Endothelial cell of umbilical vein (primary cell): ENCODE results near the gene ZNF213. TPM values are rescaled to one million over a fixed set of nuclear protein-coding genes. Genes with fewer than 3 reads are reported as not detected.

Experiments used
- BruUV-seq: library from RNA; stranded (reverse); fragments of 400-500 nt; replicated peaks from 2 replicates; lab custom pipeline; 2021; lab: Mats Ljungman, UMichigan
- CTCF ChIA-PET: fragments of 300-600, 350-600 bp; sonication (Branson Sonifier 250); formaldehyde crosslinking; loops from one replicate; lab custom pipeline; 2021; ENCODE audit warnings: antibody characterized with exemption, inconsistent platforms; lab: Charles Lee
- POLR2A ChIA-PET: fragments of 300-600, 350-600 bp; sonication (Branson Sonifier 250); formaldehyde crosslinking; loops from one replicate; lab custom pipeline; 2021; ENCODE audit warnings: antibody characterized with exemption, inconsistent platforms; lab: Charles Lee
- DNase-seq: peaks from one replicate; pipeline ENCODE4 v3.0.0-alpha.2; 2011; ENCODE audit warnings: low read depth, low spot score
- FAIRE-seq: peaks from 2 replicates; lab custom pipeline; 2011; peaks lifted over from hg19 to GRCh38; lab: Jason Lieb, UNC
- H2AFZ ChIP-seq: 2 replicates; pipeline ENCODE4 v1.6.0; 2012; ENCODE audit warnings: low read depth, low read length, control low read depth, inconsistent platforms
- H3K27ac ChIP-seq: 2 replicates; pipeline ENCODE4 v1.5.1; 2011; ENCODE audit warnings: low read depth, mild to moderate bottlenecking, control low read depth, low read length, moderate library complexity; ENCODE audit not compliant: insufficient read depth
- H3K27me3 ChIP-seq, 2 experiments: 2 replicates each; pipeline versions ENCODE4 v1.6.0 to v1.6.1; 2011; ENCODE audit warnings: low read length in 2 of 2, mixed read lengths in 1 of 2; ENCODE audit not compliant: control insufficient read depth in 2 of 2, insufficient read depth in 2 of 2
- H3K36me3 ChIP-seq, 2 experiments: 2 replicates in 1 of 2; 3 replicates in 1 of 2; pipeline ENCODE4 v1.5.1; 2011; ENCODE audit warnings: low read length in 2 of 2, mild to moderate bottlenecking in 1 of 2, moderate library complexity in 1 of 2; ENCODE audit not compliant: control insufficient read depth in 2 of 2, insufficient read depth in 2 of 2; ENCODE audit errors: extremely low read depth in 1 of 2
- H3K4me1 ChIP-seq: 3 replicates; pipeline ENCODE4 v1.5.1; 2011; ENCODE audit warnings: mild to moderate bottlenecking, low read length; ENCODE audit not compliant: control insufficient read depth, insufficient read depth; ENCODE audit errors: extremely low read depth
- H3K4me2 ChIP-seq: 2 replicates; pipeline ENCODE4 v1.6.1; 2011; ENCODE audit warnings: low read length, control low read depth, mixed read lengths; ENCODE audit not compliant: insufficient read depth
- H3K4me3 ChIP-seq, 3 experiments: fragments of 200-600 bp in 1 of 3; sonication (generic), shearing (Covaris generic) in 1 of 3; replicated peaks in 1 of 3; 2 replicates each; pipeline ENCODE4 v1.5.1; 2011 to 2016; ENCODE audit warnings: control low read depth in 3 of 3, low read length in 3 of 3, mild to moderate bottlenecking in 2 of 3, inconsistent platforms in 1 of 3, low read depth in 1 of 3, moderate library complexity in 1 of 3; ENCODE audit not compliant: insufficient read depth in 1 of 3
- H3K79me2 ChIP-seq: 2 replicates; pipeline ENCODE4 v1.6.0; 2012; ENCODE audit warnings: low read length, inconsistent platforms; ENCODE audit not compliant: control insufficient read depth, insufficient read depth
- H3K9ac ChIP-seq: replicated peaks from 2 replicates; pipeline ENCODE3; 2011; ENCODE audit warnings: low read length, control low read depth; ENCODE audit not compliant: insufficient read depth; ENCODE audit errors: extremely low read depth
- H3K9me1 ChIP-seq: replicated peaks from 3 replicates; pipeline ENCODE4 v1.6.0; 2011; ENCODE audit warnings: mild to moderate bottlenecking, low read length; ENCODE audit not compliant: control insufficient read depth, insufficient read depth; ENCODE audit errors: extremely low read depth
- H3K9me3 ChIP-seq: replicated peaks from 2 replicates; pipeline ENCODE4 v1.5.1; 2012; ENCODE audit warnings: low read length, inconsistent platforms; ENCODE audit not compliant: control insufficient read depth, insufficient read depth
- H4K20me1 ChIP-seq: replicated peaks from 2 replicates; pipeline ENCODE3; 2011; ENCODE audit warnings: mild to moderate bottlenecking, low read length; ENCODE audit not compliant: control insufficient read depth, insufficient read depth; ENCODE audit errors: extremely low read depth
- FOS ChIP-seq: IDR thresholded peaks from 2 replicates; pipeline ENCODE4 v1.6.1; 2011; ENCODE audit warnings: mild to moderate bottlenecking, low read length, moderate library complexity, borderline replicate concordance; ENCODE audit not compliant: insufficient read depth
- GATA2 ChIP-seq: IDR thresholded peaks from 2 replicates; pipeline ENCODE4 v1.7.0; 2011; ENCODE audit warnings: low read depth, mild to moderate bottlenecking, moderate library complexity, mixed read lengths, low read length; ENCODE audit not compliant: insufficient read length, insufficient read depth
- POLR2A ChIP-seq: IDR thresholded peaks from 2 replicates; pipeline ENCODE4 v1.6.1; 2012; ENCODE audit warnings: low read depth, mild to moderate bottlenecking, control low read depth, low read length
- dilution Hi-C: fragments of 300-500 bp; cut with MboI; formaldehyde crosslinking; loops from one replicate; pipeline ENCODE4 v1.15.0; 2019; ENCODE audit warnings: low sequenced_read_pairs; ENCODE audit not compliant: extremely low pct_ligation_motif_present
- intact Hi-C: fragments of 100-400 bp; cut with micrococcal nuclease; formaldehyde crosslinking; loops from one replicate; pipeline ENCODE4 v1.10.0; 2022
- polyA plus RNA-seq, 4 experiments: library from polyadenylated mRNA; depleted of rRNA in 3 of 4; stranded (reverse) in 3 of 4; unstranded in 1 of 4; fragments of >200 nt; gene quantifications; 2 replicates each; pipeline versions ENCODE4 v1.2.1 to v1.2.3, GENCODE V29; 2011 to 2012; ENCODE audit warnings: missing spikeins in 1 of 4
- total RNA-seq: library from RNA; stranded (reverse); gene quantifications from 2 replicates; pipeline ENCODE4 v1.2.3, GENCODE V29; 2021
- TF ChIP-seq, protein P1 (sequence below), 2 donors: IDR thresholded peaks; 1 replicate in 1 of 2; 2 replicates in 1 of 2; pipeline ENCODE4 v1.5.1; 2011; ENCODE audit warnings: low read length in 2 of 2, mild to moderate bottlenecking in 2 of 2, moderate library complexity in 2 of 2, control low read depth in 1 of 2, inconsistent platforms in 1 of 2, low read depth in 1 of 2; ENCODE audit not compliant: insufficient read depth in 1 of 2; ENCODE audit errors: extremely low read depth in 1 of 2

ZNF213 gene
- total and polyA plus RNA-seq, 2 donors (not counting 3 experiments of a cell fraction or from before 2014, with no cell fraction given): 2.0 to 9.8 TPM

DNA sequence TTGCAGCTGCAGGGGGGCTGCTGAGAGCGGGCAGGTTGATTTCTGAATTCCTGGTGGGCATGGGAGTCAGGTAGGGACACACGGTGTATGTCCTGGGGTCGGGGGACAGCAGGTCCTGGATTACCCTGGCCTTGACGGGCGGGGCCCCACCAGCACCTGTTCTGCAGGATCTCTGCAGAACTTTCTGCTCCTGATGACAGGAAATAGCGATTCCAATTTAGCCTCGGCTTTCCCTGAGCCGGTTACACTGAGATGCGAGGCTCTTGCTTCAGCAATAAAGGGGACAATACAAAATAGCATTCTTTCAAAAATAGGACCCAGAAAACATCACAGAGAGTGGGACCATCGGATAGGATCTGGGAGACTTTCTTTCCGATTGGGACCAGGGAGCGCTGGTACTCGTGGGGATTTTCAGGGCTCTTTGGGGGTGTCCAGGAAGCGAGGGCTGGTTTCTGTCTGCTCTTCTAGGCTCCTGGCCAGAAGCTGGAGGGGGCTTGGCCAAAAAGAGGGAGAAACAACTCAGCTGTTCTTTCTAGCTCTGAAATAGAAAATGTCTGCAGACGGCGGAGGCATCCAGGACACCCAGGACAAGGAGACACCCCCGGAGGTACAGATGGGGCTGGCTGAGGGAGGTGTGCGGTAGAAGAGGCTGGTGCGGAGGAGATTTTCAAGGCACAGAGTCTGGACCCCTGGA is 21.8 kb upstream of the ZNF213 start:
- FAIRE-seq: no peak
- DNase-seq: no peak
- Histone ChIP-seq H3K9me3 (no peaks in the 10 kb centered on the region), H3K36me3 (peaks cover 0 to 11% of the 10 kb centered on the region in 2 experiments), H2AFZ (peak overlapping the region; percentile 3), H4K20me1 (no peaks in the 10 kb centered on the region), H3K9me1 (no peaks in the 10 kb centered on the region), H3K27me3 (no peaks in the 10 kb centered on the region), H3K79me2 (peaks cover 13% of the 10 kb centered on the region), H3K4me2 (peak overlapping the region; percentile 75), H3K4me1 (peaks cover 18% of the 10 kb centered on the region), H3K9ac (peak overlapping the region; percentile 54), H3K27ac (no peak overlapping the region), H3K4me3 (peak overlapping the region; percentile 44 to 78 (median 59))
- BruUV-seq: no TSS peak
- TF ChIP-seq POLR2A: no peak
- CTCF ChIA-PET: interaction anchor here (0.6 to 3.9 kb wide), 11 partner anchors 11 to 85 kb away, joined by 3 to 38 read pairs (median 12); partner anchors contain the start of genes ZNF213 and ZSCAN10
- dilution Hi-C loops: no loop called here
- intact Hi-C loops: loop anchor here (1.0 kb wide), 1 partner anchor 10 kb away; no protein-coding TSS in a partner anchor
- POLR2A ChIA-PET: no interaction called here

DNA sequence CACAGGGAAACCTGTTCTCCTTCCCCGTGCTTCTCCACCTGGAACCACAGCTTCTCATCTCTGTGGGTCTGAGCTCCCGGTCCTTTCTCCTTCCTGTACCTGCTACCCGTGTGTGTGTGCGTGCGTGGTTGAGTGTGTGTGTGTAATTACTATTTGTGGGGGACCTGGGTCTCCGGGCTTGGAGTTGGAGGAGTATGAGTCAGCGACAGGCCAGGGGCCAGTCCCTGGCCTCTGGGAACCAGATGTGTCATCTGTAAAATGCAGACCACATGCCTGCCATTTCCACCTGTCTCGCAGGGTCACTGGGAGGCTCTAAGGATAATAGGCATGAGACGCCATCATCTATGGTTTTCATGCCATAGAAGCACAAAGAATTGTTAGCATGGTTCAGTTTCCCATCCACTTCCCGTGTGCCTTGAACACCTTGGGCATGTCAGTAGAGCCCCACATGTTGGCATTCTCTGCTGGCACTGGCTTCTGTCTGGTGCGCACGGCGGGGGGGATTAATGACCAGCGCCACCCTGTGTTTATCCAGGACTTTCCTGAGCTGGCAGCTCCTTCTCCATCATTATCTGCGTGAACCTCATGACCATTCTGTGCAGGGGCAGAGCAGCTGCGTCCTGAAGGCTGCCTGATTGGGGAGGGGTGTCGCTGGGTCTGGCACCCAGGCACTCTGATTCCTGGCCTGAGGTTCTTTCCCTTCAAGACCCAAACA is 20.9 kb upstream of the ZNF213 start:
- POLR2A ChIA-PET: interaction anchor here (0.5 kb wide), 1 partner anchor 16 kb away, joined by 6 read pairs; no protein-coding TSS in a partner anchor
- DNase-seq (no peak), FAIRE-seq (peak; percentile 82)
- Histone ChIP-seq H3K4me3 (peak overlapping the region in 2 of 3 experiments; percentile 44 to 78), H3K27me3 (no peaks in the 10 kb centered on the region), H3K4me1 (peaks cover 18% of the 10 kb centered on the region), H2AFZ (no peak overlapping the region), H3K9me3 (no peaks in the 10 kb centered on the region), H3K79me2 (peaks cover 13% of the 10 kb centered on the region), H3K4me2 (peak overlapping the region; percentile 75), H3K9ac (peak overlapping the region; percentile 54), H3K27ac (no peak overlapping the region), H3K9me1 (no peaks in the 10 kb centered on the region), H4K20me1 (no peaks in the 10 kb centered on the region), H3K36me3 (peaks cover 0 to 13% of the 10 kb centered on the region in 2 experiments)
- no peak for TF ChIP-seq FOS
- TF ChIP-seq, protein P1, sequence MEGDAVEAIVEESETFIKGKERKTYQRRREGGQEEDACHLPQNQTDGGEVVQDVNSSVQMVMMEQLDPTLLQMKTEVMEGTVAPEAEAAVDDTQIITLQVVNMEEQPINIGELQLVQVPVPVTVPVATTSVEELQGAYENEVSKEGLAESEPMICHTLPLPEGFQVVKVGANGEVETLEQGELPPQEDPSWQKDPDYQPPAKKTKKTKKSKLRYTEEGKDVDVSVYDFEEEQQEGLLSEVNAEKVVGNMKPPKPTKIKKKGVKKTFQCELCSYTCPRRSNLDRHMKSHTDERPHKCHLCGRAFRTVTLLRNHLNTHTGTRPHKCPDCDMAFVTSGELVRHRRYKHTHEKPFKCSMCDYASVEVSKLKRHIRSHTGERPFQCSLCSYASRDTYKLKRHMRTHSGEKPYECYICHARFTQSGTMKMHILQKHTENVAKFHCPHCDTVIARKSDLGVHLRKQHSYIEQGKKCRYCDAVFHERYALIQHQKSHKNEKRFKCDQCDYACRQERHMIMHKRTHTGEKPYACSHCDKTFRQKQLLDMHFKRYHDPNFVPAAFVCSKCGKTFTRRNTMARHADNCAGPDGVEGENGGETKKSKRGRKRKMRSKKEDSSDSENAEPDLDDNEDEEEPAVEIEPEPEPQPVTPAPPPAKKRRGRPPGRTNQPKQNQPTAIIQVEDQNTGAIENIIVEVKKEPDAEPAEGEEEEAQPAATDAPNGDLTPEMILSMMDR (IDR thresholded peaks at IDR 0.05; ENCODE audit: extremely low read depth in 1 of 2, insufficient read depth in 1 of 2, low read depth in 1 of 2, low read length in 2 of 2): peak in 1 of 2 donors; percentile 17
- no peak for TF ChIP-seq GATA2
- dilution Hi-C loops: no loop called here
- no TSS peak for BruUV-seq
- CTCF ChIA-PET: interaction anchor here (0.6 to 3.9 kb wide), 19 partner anchors 9 to 111 kb away, joined by 3 to 38 read pairs (median 7); partner anchors contain the start of genes ZNF213 and ZSCAN10
- intact Hi-C loops: loop anchor here (1.0 kb wide), 1 partner anchor 55 kb away; no protein-coding TSS in a partner anchor
